GM18909 (cell line): ENCODE results near the gene MADD.
A peak's percentile ranks its signal among the peaks of the same experiment; 100 is the strongest.
"Not testable (repeated sequence)": the region's sequence is repeated elsewhere in the genome, so short reads cannot be mapped to it uniquely, and the experiment has no call there.

Source experiments
- ATAC-seq: cut with Tn5 transposase; IDR thresholded peaks from one replicate; pipeline ENCODE4 v1.9.1; 2021; ENCODE audit warnings: mild to moderate bottlenecking; ENCODE audit not compliant: unreplicated experiment, poor library complexity

MADD gene

GRCh38 chr11:47314992-47315391 is 45.1 kb downstream of the MADD start:
- ATAC-seq, result no peak

DNA sequence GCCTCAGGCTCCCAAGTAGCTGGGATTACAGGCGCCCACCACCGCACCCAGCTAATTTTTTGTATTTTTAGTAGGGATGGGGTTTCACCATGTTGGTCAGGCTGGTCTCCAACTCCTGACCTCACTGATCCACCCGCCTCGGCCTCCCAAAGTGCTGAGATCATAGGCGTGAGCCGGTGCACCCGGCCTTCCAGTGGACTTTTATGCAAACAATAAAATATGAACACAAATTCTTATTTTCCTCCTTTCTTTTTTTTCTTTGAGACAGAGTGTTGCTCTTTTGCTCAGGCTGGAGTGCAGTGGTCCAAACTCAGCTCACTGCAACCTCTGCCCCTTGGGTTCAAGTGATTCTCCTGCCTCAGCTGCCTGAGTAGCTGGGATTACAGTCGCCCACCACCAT is 46.6 kb downstream of the MADD start:
- ATAC-seq, result not testable (repeated sequence)

DNA sequence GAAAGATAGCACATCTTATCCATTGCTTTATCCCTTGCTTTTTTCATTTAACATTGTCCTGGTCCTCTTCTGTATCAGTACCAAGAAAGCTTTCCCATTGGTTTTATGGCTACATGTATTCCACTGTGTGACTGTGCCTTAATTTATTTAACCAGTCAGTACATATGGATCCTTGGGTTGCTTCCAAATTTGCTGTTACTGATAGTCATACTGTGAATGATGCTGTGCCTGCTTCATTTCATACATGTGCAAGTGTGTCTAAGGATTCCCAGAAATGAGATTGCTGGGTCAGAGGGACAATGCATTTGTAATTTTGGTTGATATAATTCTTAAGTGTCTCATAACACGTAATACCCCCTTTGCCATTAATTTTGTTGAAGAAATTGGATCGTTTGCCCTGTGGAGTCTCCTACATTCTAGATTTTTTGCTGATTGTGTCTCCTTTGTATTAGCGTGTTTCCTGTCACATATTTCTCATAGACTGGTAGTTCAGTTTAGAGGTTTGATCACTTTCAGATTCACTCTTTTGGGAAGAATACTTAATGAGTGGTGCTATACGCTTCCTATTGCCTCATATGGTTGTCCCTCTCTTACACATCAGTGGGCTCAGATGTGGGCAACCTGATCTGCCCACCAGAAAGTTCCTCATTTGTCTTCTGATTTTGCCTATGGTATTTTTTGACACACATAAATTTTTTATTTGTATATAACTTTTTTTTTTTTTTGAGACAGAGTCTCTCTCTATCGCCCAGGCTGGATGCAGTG is 47.3 kb downstream of the MADD start:
- peak; percentile 83 for ATAC-seq

DNA sequence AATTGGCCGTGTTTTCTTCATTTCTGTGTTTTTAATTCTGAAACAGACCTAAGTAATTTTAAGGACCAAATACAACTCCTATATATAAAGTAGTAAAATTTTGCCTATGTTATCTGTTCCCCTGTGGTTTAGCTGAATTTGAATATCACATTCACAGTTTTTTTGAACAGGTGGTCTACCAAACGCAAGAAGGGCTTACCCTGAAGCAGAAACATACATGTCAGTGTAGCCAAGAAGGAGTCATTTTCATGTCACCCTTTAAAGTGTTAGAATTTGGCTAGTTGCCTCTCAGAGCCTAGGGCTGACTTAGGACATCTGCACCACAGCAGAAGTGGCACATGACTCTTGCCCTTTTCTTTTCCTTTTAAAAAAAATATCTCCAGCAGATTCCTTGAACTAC is 48.2 kb downstream of the MADD start:
- no peak for ATAC-seq

DNA sequence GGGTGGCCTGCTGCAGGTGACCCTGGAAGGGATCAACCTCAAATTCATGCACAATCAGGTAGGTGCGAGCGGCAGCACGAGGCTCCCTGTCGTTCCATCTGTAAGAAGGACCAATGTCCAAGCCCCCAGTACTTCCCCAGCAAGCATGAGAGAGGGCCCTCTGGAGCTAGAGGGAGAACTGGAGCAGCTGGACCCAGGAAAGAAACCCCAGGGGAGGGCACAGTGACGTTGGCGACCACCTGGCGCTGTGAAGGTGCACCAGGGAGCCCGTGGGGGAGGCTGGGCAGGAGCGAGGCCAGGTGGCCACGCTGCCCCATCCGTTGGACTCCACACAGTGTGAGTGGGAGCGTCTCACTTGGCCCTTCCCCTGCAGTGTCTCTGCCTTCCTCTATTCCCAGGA is 54.6 kb downstream of the MADD start:
- ATAC-seq, result no peak

- ATAC-seq, result no peak
Observed at GRCh38 chr11:47325271-47326041, 55.5 kb downstream of the MADD start.

DNA sequence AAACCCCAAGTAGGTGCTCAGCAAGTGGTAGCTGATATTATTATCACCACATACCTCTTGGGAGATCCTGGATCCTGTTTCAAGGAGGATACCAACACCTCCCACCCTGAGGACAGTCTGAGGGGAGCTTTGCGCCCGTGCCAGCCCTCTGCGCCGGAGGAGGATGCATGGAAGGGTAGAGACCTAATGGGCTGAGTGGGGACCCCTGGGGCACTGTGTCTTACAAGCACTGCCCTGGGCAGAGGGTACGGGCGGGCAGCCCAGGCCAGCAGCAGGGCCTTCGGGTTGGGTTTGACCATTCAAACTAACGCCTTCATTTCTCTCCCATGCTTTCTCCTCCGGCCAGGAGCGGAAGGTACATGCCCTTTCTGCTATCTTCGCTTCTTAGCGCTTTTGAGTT is 56.3 kb downstream of the MADD start:
- ATAC-seq, result no peak

DNA sequence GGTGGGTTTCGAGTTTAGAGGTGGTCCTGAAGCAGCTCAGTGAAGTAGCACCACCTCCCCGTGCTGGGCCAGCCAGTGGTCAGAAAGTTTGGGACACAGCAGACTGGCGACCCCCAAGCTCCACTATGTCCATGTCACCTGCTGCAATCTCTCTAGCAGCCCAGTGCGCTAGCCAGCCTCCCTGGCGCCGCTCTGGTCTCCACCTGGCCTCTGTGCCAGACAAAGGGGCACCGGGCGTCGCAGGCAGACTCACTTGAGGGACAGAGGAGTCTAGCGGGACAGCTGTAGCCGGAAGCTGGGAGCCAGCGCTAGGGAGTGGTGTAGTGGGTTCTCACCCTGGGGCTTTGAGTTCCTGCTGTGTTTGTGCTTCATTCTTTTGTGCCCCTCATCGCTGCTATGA is 57.1 kb downstream of the MADD start:
- ATAC-seq, result no peak

- ATAC-seq, result no peak
Observed at GRCh38 chr11:47327949-47328348, 58.0 kb downstream of the MADD start.

DNA sequence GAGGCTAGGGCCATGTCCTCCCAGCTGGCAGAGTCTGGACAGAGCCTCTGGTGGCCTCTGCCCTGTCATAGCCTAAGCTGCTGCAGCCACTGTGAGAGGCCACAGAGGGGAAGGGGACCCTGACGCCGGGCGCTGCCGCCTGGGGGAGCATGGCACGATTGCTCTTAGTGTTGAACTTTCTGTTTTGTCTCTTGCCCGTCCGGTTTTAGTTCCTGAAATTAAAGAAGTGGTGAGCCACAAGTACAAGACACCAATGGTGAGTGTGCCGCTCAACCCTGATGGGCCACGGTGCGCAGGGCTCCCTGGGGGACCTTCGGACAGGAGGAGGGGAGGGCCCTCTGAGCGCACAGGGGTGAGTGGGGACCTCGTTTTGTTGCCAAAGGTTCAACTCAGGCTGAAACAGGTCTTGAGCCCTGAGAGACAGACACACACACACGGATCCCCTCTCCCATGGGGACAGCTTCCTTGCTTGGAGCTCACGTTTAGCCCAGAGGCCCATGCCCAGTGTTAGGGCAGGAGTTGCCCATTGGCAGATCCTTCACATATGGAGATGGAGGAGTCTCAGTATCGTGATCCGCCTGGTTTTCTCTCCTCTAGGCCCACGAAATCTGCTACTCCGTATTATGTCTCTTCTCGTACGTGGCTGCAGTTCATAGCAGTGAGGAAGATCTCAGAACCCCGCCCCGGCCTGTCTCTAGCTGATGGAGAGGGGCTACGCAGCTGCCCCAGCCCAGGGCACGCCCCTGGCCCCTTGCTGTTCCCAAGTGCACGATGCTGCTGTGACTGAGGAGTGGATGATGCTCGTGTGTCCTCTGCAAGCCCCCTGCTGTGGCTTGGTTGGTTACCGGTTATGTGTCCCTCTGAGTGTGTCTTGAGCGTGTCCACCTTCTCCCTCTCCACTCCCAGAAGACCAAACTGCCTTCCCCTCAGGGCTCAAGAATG is 58.8 kb downstream of the MADD start:
- peak; percentile 72 for ATAC-seq

DNA sequence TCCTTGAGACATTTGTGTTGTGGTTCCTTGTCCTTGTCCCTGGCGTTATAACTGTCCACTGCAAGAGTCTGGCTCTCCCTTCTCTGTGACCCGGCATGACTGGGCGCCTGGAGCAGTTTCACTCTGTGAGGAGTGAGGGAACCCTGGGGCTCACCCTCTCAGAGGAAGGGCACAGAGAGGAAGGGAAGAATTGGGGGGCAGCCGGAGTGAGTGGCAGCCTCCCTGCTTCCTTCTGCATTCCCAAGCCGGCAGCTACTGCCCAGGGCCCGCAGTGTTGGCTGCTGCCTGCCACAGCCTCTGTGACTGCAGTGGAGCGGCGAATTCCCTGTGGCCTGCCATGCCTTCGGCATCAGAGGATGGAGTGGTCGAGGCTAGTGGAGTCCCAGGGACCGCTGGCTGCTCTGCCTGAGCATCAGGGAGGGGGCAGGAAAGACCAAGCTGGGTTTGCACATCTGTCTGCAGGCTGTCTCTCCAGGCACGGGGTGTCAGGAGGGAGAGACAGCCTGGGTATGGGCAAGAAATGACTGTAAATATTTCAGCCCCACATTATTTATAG is 59.6 kb downstream of the MADD start:
- ATAC-seq, result no peak

- ATAC-seq, result no peak
Observed at GRCh38 chr11:47329987-47330931, 60.3 kb downstream of the MADD start.

GRCh38 chr11:47331454-47332302 is 61.7 kb downstream of the MADD start:
- no peak for ATAC-seq

DNA sequence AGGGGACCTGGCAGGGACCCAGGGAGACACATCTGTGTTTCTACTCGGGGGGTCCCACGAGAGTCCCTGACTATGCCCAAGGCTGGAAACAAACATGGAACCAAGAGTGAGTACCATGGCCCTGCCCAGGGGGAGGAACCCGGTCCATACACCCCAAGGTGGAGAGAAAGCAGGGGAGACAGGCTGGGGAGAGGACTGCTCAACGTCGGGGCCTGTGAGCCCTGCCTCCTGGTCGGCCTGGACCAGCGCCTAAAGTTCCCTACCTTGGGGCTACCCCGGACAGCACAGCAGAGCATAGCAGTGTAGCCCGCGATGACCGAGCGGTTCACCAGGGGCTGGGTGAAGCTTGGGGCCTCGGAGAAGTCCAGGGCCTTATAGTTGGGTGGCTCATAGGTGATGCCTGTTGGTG is 62.4 kb downstream of the MADD start:
- no peak for ATAC-seq

DNA sequence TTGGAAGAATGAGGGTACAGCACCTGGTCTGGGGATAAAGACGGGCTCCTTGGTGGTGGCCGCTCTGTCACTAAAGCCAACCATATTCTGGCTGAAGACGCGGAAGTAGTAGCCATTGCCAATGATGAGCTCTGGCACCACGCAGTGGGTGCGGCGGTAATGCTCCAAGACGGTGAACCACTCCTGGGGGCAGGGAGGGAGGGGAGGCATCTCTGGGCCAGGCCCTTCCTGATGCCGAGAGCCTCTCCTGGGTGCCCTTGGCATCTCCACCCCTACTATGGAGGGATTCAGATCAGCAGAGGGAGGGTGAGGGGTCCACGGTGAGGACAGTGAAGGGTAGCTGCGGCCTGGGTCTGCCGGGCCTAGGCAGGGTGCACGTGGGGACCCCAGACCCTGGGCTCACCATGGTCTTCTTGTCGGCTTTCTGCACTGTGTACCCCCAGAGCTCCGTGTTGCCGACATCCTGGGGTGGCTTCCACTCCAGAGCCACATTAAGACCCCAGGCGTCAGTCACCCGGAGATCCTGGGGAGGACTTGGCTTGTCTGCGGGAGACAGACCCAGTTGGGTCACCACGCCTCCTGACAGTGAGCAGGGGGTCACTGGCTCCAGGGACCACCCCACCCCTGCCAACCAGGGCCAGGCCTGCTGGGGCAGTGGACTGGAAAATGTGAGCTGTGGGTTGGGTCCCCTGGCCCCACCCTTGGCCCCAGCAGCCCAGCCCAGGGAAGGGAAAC is 63.0 kb downstream of the MADD start:
- ATAC-seq, result no peak

DNA sequence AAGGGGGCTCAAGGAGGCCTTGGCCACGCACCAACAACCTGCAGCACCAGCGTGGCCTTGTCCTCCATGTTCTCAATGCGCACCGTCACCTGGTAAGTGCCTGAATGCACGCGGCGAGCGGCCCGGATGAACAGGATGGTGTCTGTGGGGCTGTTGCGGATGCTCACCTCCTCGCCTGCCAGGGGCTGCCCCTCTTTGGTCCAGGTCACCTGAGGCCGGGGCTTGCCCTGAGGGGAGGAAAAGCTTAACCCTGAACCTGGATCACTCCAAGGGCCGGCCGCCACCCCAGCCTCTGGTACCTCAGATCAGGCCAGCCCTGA is 63.6 kb downstream of the MADD start:
- no peak for ATAC-seq

DNA sequence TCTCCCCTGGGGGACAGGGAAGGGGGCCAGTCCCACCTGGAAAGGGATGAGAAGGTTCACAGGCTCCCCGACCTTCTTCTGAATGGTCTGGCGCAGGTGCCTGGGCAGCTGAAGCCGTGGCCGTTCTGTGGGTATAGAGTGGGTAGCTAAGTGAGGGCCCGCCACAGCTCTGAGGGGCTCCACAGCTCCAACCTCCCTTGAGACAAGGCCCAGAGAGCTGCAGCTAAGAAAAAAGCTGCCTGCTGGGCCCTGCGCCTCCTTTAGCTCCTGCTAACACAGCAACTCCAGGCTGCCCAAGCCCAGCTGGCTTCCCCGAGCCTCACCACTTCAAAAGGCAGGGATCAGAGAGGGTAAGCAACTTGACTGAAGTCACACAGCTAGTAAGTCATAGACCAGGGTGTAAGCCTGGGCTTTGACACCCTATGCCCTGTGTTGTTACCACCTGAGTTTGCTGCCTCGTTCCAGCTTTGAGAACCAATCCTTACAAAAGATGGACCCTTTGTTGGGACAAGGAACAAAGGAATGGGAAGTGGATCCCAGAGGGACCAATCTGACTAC is 64.0 kb downstream of the MADD start:
- ATAC-seq, result no peak
